GM20000 (cell line): ENCODE data around the gene PRICKLE2.

Experiments
- DNase-seq: peaks from one replicate; pipeline ENCODE4 v3.0.0; 2012; ENCODE audit warnings: low spot score
- TF ChIP-seq, protein P1 (sequence below): IDR thresholded peaks from 2 replicates; pipeline ENCODE4 v1.5.1; 2012; ENCODE audit warnings: mild to moderate bottlenecking, control low read depth; ENCODE audit errors: extremely low read depth, missing control alignments

PRICKLE2 gene

DNA sequence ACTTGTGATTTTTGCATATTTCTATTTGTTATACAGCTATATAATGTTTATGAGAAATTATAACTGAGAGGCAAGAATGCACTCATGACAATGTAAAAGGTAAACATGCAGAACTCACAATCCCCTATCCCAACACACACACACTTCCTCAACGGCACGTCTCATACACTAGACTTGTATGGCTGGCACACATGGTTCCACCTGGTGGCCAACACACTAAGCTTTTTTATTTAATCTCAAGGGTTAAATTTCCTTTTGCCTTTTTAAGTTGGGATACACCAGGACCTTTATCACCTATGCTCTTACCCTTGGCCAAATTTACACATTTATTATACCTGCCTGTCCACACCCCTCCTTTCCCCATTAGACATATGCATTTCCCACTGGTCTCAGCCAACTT lies 113.4 kb downstream of the PRICKLE2 start:
- no peak for DNase-seq
- TF ChIP-seq, protein P1, sequence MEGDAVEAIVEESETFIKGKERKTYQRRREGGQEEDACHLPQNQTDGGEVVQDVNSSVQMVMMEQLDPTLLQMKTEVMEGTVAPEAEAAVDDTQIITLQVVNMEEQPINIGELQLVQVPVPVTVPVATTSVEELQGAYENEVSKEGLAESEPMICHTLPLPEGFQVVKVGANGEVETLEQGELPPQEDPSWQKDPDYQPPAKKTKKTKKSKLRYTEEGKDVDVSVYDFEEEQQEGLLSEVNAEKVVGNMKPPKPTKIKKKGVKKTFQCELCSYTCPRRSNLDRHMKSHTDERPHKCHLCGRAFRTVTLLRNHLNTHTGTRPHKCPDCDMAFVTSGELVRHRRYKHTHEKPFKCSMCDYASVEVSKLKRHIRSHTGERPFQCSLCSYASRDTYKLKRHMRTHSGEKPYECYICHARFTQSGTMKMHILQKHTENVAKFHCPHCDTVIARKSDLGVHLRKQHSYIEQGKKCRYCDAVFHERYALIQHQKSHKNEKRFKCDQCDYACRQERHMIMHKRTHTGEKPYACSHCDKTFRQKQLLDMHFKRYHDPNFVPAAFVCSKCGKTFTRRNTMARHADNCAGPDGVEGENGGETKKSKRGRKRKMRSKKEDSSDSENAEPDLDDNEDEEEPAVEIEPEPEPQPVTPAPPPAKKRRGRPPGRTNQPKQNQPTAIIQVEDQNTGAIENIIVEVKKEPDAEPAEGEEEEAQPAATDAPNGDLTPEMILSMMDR: no peak

DNA sequence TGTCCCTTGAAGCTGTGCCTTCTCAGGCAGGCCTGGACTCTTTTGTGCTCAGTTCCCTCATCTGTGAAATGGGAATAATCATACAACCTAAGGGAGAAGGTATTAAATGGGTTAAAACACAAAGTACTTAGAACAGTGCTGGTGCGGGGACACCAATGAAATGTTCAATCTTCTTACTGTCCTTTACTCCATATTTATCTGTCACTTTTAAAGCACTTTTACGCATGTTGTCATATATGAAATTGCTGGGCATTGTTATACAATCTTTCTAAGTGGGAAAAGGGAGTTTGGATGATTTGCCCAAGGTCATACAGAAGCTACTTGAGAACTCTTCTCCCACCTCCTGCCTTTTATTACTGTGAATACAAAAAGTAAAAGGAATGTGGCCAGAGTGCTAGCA lies 114.2 kb downstream of the PRICKLE2 start:
- TF ChIP-seq, protein P1: no peak
- DNase-seq: no peak

DNA sequence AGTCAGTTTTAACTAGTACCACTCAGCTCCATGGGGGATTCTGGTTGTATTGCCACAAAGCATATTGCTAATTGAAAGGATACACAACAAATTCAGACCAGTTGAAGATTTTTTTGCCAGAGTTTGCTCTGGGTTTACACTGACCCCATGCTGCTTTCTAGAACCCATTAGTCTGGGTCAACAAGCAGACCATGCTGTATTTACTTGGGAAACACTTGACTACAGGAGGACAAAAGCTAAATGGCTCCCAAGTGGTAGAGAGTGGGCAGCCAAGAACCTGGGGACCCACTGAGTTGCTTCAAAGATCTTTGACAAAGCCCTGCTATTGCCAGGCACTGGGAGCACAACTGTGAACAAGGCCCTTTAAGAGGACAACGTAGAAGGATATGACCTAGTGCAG lies 115.2 kb downstream of the PRICKLE2 start:
- TF ChIP-seq, protein P1: no peak
- no peak for DNase-seq

DNA sequence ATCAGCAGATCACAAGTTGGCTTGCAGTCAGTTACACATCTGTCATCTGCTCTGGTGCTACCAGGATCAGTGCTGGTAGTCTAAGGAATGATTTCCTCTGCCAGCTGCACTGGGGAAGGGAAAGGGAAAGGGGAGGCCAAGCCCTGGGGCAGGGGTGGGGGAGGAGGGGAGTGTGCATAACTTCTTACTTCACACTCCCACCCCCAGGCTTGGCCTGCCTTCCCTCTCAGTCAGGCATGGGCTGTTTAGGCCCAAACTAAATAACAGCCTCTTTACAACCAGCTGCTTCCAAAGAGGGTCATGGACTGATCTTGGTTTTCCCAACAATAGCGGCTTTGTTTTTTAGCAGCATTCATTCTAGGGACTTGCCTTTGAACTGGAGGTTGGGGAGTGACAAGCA lies 115.8 kb downstream of the PRICKLE2 start:
- TF ChIP-seq, protein P1: no peak
- DNase-seq: no peak

DNA sequence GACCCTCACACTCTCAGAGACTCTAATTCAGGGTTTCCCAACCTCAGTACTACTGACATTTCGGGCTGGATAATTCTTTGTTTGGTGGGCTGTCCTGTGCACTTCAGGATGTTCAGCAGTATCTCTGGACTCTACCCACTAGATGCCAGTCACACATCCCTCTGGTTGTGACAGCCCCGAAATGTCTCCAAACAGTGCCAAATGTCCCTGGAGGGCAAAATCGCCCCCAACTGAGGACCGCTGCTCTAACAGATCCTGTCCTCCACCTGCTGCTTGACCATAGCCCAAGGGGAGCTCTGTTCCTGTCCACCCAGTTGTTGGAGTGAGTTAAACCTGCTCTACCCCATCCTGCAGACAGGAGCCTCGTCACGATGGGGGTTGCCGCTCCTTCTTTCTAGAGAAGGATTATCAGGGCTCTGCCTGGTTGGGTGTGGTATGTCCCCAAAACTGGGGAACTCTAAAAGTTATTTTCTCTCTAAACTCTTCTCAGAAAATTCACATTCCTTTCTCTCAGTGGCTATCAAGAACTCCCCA lies 116.4 kb downstream of the PRICKLE2 start:
- no peak for DNase-seq
- TF ChIP-seq, protein P1: no peak

DNA sequence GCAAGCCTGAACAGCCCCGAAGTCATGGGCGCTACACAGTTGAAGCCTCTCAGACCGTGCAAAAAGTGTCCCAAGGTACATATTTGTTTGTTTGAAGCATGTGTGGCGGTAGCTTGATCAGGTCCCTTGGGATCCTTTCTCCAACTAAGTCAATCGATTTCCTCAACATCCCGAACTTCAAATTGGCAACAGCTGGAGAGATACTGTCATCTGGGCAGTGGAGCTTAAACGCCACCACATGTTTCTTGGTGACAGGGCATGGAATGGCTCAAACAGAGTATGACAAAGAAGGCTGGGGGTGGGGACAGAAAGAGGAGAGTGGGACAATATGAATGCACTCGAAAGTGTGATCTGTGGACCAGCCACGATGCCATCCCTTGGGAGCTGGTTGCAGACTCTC lies 117.0 kb downstream of the PRICKLE2 start:
- TF ChIP-seq, protein P1: no peak
- DNase-seq: no peak

DNA sequence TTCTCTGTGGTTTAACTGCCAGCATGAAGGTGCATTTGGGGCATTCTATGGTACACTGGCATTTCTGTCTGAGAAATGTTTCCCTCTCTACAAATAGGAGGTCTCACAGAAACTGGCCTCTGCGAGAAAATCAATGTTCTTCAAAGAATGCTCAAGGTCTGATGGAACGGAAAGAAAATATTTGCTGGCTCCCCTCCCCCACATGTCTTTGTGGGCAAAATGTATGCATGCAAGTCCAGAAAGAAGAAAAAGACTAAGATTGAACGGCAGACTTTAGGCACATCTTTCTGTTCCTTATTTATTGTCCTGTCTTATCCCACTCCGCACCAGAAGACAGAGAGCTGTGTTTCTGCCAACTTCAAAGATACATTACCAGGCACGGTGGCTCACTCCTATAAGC lies 118.1 kb downstream of the PRICKLE2 start:
- TF ChIP-seq, protein P1: no peak
- no peak for DNase-seq

DNA sequence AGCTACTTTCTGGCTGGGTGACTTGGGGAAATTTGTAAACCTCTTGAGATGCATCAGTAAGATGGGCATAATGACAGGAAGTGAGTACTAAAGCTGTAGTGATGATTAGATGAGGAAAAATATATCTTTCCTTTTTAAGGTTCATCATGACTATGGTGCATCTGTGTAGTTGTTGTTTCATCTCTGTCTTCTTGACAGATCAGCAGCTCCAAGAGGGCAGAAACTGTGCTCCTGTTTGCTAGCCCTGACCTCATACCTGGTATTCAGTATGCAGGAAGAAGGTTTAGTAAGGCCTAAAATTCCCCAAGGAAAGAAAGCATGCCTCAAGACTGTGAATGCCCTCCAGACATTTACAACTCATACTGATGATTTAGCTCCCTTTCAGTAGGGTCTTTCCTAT lies 119.5 kb downstream of the PRICKLE2 start:
- DNase-seq: no peak
- TF ChIP-seq, protein P1: no peak
